SJSA1 (cell line): ENCODE data around the gene TACR2. TPM values are rescaled to one million over a fixed set of nuclear protein-coding genes. Genes with fewer than 3 reads are reported as not detected.

ENCODE experiments used
- DNase-seq, 2 experiments: peaks; one replicate each; pipeline ENCODE4 v3.0.0-alpha.2; 2015 to 2020; ENCODE audit warnings: low spot score in 2 of 2, low read depth in 1 of 2
- H3K27ac ChIP-seq: fragments of 250-450 bp; sonication (Bioruptor Pico); 2 replicates; pipeline ENCODE4 v1.5.1; 2020; ENCODE audit warnings: mild to moderate bottlenecking, moderate library complexity
- H3K27me3 ChIP-seq: fragments of 250-450 bp; sonication (Bioruptor Pico); replicated peaks from 2 replicates; pipeline ENCODE4 v1.5.1; 2020; ENCODE audit warnings: mild to moderate bottlenecking, moderate library complexity
- H3K36me3 ChIP-seq: fragments of 250-450 bp; sonication (Bioruptor Pico); 2 replicates; pipeline ENCODE4 v1.5.1; 2020; ENCODE audit warnings: mild to moderate bottlenecking
- H3K4me1 ChIP-seq: fragments of 250-450 bp; sonication (Bioruptor Pico); replicated peaks from 2 replicates; pipeline ENCODE4 v1.6.1; 2021; ENCODE audit warnings: mild to moderate bottlenecking
- H3K4me3 ChIP-seq: fragments of 250-450 bp; sonication (Bioruptor Pico); 2 replicates; pipeline ENCODE4 v1.5.1; 2020; ENCODE audit warnings: mild to moderate bottlenecking
- H3K9me3 ChIP-seq: fragments of 250-450 bp; sonication (Bioruptor Pico); replicated peaks from 2 replicates; pipeline ENCODE4 v1.5.1; 2020; ENCODE audit warnings: mild to moderate bottlenecking
- total RNA-seq: library from RNA; depleted of rRNA; stranded (reverse); fragments of >200 nt; shearing (Covaris generic); gene quantifications from 2 replicates; pipeline ENCODE4 v1.2.3, GENCODE V29; 2014

The TACR2 gene
- total RNA-seq, 1 experiment from 2014 or later: not detected

DNA sequence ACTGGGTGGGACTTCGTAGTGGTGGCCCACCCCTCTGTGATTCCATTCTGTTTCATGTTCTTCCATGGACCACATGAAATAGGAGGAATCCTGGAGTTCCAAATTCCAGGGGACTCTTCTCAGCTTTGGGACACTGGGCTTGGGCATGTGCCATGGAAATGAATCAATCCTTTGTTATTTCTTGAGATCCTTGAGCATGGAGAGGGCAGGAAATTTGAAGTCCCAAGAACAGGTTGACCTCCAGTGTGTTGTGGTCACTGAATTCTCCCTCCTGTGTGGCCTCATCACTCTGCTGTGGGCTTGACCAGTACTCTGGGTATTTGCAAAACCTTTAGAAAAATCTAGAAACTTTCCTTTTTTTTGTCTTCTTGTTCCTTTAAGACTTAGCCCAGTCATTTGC is 22.7 kb downstream of the TACR2 start:
- Histone ChIP-seq H3K4me1 (peaks cover 51% of the 10 kb centered on the region), H3K36me3 (peaks cover 52% of the 10 kb centered on the region), H3K4me3 (no peak overlapping the region), H3K27me3 (no peaks in the 10 kb centered on the region), H3K27ac (peak overlapping the region; percentile 47; the same call in 1 of the 2 replicates), H3K9me3 (no peaks in the 10 kb centered on the region)
- DNase-seq: peak; percentile 61 to 62

DNA sequence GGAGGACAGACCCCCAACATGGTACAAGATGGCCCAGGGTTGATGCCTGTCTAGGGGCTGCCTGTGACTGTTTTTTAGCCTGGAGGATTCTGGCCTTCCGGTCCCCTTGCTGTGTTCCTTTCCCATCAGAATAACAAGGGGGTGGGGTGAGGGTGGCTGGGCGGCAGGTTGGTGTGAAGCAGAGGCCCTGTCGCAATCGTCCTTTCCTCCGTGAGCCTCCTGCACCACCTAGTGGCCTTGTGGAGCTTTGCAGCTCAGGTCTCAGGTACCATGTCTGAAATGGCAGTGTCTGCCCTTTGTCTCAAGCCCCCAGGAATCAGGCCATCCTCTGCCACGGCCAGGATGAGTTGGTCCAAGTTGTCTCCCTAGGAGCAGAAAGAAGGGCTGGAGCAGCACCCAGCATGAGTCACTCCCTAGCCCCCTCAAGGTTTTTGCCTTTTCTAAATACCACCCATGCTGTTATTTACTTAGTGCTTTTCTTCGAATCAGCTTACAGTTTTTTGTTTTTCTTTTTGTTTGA is 24.2 kb downstream of the TACR2 start:
- Histone ChIP-seq H3K36me3 (peaks cover 51% of the 10 kb centered on the region), H3K9me3 (no peaks in the 10 kb centered on the region), H3K4me1 (peaks cover 51% of the 10 kb centered on the region), H3K4me3 (no peak overlapping the region), H3K27me3 (no peaks in the 10 kb centered on the region), H3K27ac (peak overlapping the region; percentile 47)
- peak; percentile 95 to 96 for DNase-seq

- Histone ChIP-seq H3K4me3 (no peak overlapping the region), H3K4me1 (peaks cover 51% of the 10 kb centered on the region), H3K27me3 (no peaks in the 10 kb centered on the region), H3K9me3 (no peaks in the 10 kb centered on the region), H3K27ac (0 out of 2 replicates have a peak overlapping the region, but pooled peaks have one; percentile 59), H3K36me3 (peaks cover 56% of the 10 kb centered on the region)
- DNase-seq: no peak
Observed at GRCh38 chr10:69391158-69391557, 25.6 kb downstream of the TACR2 start.

DNA sequence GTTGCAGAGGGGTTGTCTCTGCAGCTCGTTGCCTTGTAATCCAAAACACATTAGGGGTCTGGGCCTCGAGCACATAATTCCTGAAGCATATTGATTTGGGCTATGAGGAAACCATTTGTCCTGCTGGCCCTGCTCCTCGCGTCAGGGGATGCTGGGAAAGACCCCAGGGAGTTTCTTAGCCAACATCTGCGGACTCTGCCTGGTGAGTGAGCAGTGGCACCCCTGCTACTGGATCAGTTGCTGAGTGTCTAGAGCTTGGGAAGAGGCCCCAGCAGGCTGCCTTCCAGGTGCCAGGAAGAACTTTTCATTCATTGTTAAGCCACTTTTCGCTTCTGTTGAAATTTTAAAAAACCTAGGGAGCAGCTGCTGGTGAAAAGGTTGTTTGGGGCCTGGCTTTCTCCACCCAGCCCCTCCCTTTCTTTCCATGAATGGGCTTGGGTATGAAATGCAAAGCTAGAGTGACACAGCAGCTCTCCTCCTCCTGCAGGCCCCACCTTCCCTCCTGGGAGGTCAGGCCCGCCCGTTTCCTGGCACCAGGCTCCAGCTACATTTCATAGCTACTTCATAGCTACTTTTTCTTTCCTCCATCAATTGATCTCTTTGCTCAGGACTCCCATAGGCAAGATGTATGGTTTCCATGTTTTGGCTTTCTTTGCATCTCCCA is 26.8 kb downstream of the TACR2 start:
- no peaks in the 10 kb centered on the region for H3K27me3 ChIP-seq
- H3K27ac ChIP-seq: peak overlapping the region; percentile 59
- H3K36me3 ChIP-seq: peaks cover 67% of the 10 kb centered on the region
- peak; percentile 70 to 85 for DNase-seq
- H3K4me3 ChIP-seq: no peak overlapping the region
- no peaks in the 10 kb centered on the region for H3K9me3 ChIP-seq
- peaks cover 51% of the 10 kb centered on the region for H3K4me1 ChIP-seq

- H3K4me1 ChIP-seq: peaks cover 44% of the 10 kb centered on the region
- no peak overlapping the region for H3K4me3 ChIP-seq
- H3K9me3 ChIP-seq: no peaks in the 10 kb centered on the region
- DNase-seq: no peak
- H3K27me3 ChIP-seq: no peaks in the 10 kb centered on the region
- H3K27ac ChIP-seq: no peak overlapping the region
- peaks cover 77% of the 10 kb centered on the region for H3K36me3 ChIP-seq
Observed at GRCh38 chr10:69388488-69388887, 28.2 kb downstream of the TACR2 start.

DNA sequence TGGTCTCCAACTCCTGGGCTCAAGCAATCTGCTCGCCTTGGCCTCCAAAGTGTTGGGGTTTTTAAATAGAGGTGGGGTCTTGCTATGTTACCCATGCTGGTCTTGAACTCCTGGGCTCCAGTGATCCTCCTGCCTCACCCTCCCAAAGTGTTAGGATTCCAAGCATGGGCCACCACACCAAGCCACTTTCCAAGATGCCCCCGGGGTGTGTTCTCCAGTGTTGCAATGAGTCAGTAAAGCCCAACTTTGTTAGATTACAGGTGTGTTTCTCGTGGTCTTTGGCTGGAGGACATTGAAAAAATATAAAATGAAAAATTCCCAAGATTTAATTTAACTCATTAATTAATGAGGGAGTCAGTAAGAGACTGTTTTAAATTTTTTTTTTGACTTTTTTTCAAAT is 29.2 kb downstream of the TACR2 start:
- no peak overlapping the region for H3K27ac ChIP-seq
- H3K4me1 ChIP-seq: peaks cover 44% of the 10 kb centered on the region
- DNase-seq: no peak
- H3K9me3 ChIP-seq: no peaks in the 10 kb centered on the region
- no peaks in the 10 kb centered on the region for H3K27me3 ChIP-seq
- H3K36me3 ChIP-seq: peaks cover 77% of the 10 kb centered on the region
- H3K4me3 ChIP-seq: no peak overlapping the region

DNA sequence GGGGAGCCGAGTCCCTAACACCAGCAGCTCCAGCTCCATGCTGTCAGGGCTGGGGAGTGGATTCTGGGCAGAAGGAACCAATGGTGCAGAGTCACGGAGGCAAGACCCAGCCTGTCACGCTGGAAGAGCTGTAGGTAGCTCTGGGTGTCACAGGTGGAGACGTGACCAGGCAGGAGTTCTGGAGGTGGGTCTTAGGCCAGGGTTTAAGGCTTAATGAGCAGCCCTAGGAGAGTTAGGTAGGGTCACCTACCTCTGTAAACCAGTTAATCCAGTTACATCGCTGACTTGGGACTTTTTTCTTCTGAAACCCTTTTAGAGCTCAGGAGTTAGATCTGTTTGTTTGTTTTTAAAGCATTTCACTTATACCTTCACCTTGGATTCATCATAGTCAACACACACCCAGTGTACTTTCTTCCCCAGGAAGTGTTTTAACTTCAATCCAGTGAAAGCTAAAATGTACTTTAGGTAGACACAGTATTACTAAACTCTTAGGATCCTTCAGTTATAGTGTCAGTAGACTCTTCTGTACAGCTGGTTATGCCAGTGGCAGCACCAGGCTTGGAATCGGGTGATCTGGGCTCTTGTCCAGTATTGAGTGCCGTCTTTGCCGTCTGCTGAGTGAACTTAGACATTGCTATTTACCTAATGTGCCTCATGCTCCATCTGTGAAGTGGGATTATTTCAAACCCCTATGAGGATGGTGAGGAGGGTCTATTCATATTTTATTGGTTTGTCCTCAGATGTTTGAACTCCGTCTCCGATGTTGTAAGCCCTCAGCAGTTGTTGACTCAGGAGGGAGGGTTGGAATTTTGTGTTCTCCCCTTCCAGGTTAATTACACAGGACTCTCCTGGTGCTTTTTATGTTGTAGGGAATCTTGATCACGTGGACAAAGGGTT is 31.0 kb downstream of the TACR2 start:
- no peak overlapping the region for H3K27ac ChIP-seq
- peaks cover 65% of the 10 kb centered on the region for H3K36me3 ChIP-seq
- peaks cover 41% of the 10 kb centered on the region for H3K4me1 ChIP-seq

DNA sequence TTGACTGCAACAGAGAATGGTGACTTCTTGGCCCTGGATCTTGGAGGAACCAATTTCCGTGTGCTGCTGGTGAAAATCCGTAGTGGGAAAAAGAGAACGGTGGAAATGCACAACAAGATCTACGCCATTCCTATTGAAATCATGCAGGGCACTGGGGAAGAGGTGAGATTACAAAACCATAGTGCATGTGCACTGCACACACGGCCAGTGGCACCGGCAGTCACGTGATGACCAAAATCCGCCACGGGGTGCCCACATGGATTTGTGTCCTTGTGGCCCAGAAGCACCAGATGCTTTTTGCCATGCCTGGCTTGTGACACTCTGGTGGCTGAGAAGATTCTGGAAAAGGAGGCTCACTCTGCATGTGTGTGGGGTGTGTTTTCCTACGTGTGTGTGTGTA is 32.4 kb downstream of the TACR2 start:
- DNase-seq: no peak
- Histone ChIP-seq H3K27me3 (no peaks in the 10 kb centered on the region), H3K9me3 (no peaks in the 10 kb centered on the region), H3K4me1 (peaks cover 27% of the 10 kb centered on the region), H3K4me3 (no peak overlapping the region), H3K36me3 (peaks cover 68% of the 10 kb centered on the region), H3K27ac (no peak overlapping the region)

More for the DNA sequence above, 31.0 kb downstream of the TACR2 start:
- Histone ChIP-seq H3K27me3 (no peaks in the 10 kb centered on the region), H3K4me3 (no peak overlapping the region), H3K9me3 (no peaks in the 10 kb centered on the region)
- no peak for DNase-seq

- peak; percentile 57 to 75 for DNase-seq
- Histone ChIP-seq H3K4me3 (no peak overlapping the region), H3K9me3 (no peaks in the 10 kb centered on the region), H3K27ac (no peak overlapping the region), H3K27me3 (no peaks in the 10 kb centered on the region), H3K36me3 (peaks cover 64% of the 10 kb centered on the region), H3K4me1 (peaks cover 27% of the 10 kb centered on the region)
Observed at GRCh38 chr10:69383558-69383957, 33.2 kb downstream of the TACR2 start.

DNA sequence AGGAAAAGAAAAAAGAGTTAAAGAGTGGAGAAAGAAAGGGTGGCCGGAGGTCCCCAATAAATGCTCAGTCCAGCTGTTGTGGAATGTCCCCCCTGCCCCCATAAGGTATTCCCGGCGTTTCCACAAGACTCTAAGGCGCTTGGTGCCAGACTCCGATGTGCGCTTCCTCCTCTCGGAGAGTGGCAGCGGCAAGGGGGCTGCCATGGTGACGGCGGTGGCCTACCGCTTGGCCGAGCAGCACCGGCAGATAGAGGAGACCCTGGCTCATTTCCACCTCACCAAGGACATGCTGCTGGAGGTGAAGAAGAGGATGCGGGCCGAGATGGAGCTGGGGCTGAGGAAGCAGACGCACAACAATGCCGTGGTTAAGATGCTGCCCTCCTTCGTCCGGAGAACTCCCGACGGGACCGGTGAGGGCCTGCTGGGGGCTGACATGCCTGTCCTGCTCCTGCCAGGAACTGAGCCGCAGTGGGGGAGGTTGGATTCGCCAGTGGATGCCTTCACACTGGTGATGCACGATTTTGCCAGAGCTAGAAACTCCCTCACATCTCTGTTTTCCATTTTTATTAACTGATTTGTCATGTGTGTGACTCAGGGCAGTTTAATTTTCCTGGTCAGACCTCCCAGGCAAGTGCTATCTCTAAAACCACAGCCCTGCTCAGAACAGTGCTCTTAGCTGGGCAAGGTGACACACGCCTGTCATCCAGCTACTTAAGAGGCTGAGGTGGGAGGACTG is 34.2 kb downstream of the TACR2 start:
- Histone ChIP-seq H3K9me3 (no peaks in the 10 kb centered on the region), H3K36me3 (peaks cover 60% of the 10 kb centered on the region), H3K27me3 (no peaks in the 10 kb centered on the region), H3K4me3 (no peak overlapping the region), H3K4me1 (peaks cover 27% of the 10 kb centered on the region), H3K27ac (peak overlapping the region; percentile 60)
- peak; percentile 93 to 94 for DNase-seq

GRCh38 chr10:69379800-69380199 is 36.9 kb downstream of the TACR2 start:
- Histone ChIP-seq H3K27me3 (no peaks in the 10 kb centered on the region), H3K4me3 (no peak overlapping the region), H3K9me3 (no peaks in the 10 kb centered on the region), H3K27ac (no peak overlapping the region), H3K4me1 (peaks cover 39% of the 10 kb centered on the region), H3K36me3 (peaks cover 49% of the 10 kb centered on the region)
- no peak for DNase-seq

DNA sequence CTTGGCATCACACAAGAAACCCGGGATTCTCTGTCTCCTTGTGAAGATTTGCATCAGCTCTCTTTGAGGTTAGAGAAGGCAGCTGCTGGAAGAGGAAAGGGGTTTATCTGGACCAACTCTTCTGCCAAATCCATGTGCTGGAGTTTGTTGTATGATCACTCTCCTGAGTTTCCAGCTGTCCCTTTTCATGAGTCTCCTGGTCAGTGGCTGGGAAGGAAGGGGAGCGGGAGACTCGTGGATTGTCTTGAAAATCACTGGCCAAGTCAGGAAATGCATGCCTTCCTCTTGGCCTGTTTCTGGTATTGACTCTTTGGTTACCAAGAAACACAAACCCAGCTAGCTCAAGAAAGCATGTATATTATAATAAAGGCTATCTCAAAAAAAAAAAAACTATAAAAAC is 38.8 kb downstream of the TACR2 start:
- Histone ChIP-seq H3K27ac (no peak overlapping the region), H3K27me3 (no peaks in the 10 kb centered on the region), H3K9me3 (no peaks in the 10 kb centered on the region), H3K4me3 (no peak overlapping the region), H3K4me1 (peaks cover 26% of the 10 kb centered on the region), H3K36me3 (peaks cover 46% of the 10 kb centered on the region)
- no peak for DNase-seq

DNA sequence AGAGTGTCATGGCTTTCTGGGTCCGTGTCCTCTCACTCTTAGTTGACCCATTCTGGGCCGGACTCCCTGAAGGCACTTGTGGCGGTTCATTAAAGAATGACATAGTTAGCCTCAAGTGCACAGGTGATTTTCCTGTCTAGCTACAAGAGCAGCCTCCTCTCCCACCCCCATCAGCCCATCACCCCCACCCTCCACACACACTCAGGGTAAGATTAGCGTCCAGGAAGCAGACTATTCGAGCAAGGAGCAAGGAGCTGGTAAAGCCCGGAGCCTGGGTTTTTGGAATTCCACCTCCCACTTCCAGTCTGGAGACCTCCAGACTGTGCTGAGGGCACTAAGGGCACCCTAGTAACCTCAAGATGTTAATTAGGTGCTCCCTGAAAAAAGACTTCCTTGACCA is 39.5 kb downstream of the TACR2 start:
- H3K27ac ChIP-seq: no peak overlapping the region
- H3K27me3 ChIP-seq: no peaks in the 10 kb centered on the region
- H3K4me3 ChIP-seq: no peak overlapping the region
- peaks cover 19% of the 10 kb centered on the region for H3K4me1 ChIP-seq
- H3K9me3 ChIP-seq: no peaks in the 10 kb centered on the region
- no peak for DNase-seq
- peaks cover 48% of the 10 kb centered on the region for H3K36me3 ChIP-seq
